Sigmoid colon (tissue), 7 donors: ENCODE measurements around the gene MTF2. TPM values are rescaled to one million over a fixed set of nuclear protein-coding genes. Genes with fewer than 3 reads are reported as not detected.

Experiments used
- DNase-seq: peaks from one replicate; pipeline ENCODE4 v3.0.0-alpha.2; 2019
- H3K27ac ChIP-seq, 4 donors: fragments of 200-600 bp; sonication (generic); one replicate each; pipeline ENCODE4 v1.5.1; 2016 to 2019; ENCODE audit warnings: mild to moderate bottlenecking in 1 of 4
- H3K27me3 ChIP-seq, 3 donors: fragments of 200-600 bp; sonication (generic); one replicate each; pipeline ENCODE4 v1.5.1; 2019; ENCODE audit warnings: mild to moderate bottlenecking in 1 of 3
- H3K36me3 ChIP-seq, 4 donors: fragments of 200-600 bp; sonication (generic); one replicate each; pipeline ENCODE4 v1.5.1; 2016 to 2019
- H3K4me1 ChIP-seq, 4 donors: fragments of 200-600 bp; sonication (generic); one replicate each; pipeline ENCODE4 v1.5.1; 2017 to 2019
- H3K4me3 ChIP-seq, 4 donors: fragments of 200-600 bp; sonication (generic); one replicate each; pipeline ENCODE4 v1.5.1; 2017 to 2019; ENCODE audit warnings: mild to moderate bottlenecking in 2 of 4, moderate library complexity in 1 of 4
- H3K9me3 ChIP-seq, 4 donors: fragments of 200-600 bp in 3 of 4; sonication (generic) in 3 of 4; one replicate each; pipeline versions ENCODE4 v1.5.1 to v1.6.1; 2013 to 2019
- EP300 ChIP-seq, 4 donors: sonication (generic); formaldehyde crosslinking; IDR thresholded peaks; one replicate each; pipeline ENCODE4 v1.6.1; 2017; ENCODE audit warnings: antibody characterized with exemption in 4 of 4
- POLR2A ChIP-seq, 2 donors: fragments of 450-650 bp; IDR thresholded peaks; one replicate each; pipeline ENCODE4 v1.6.1; 2016; ENCODE audit warnings: antibody characterized with exemption in 2 of 2, mild to moderate bottlenecking in 2 of 2, moderate library complexity in 2 of 2
- POLR2AphosphoS5 ChIP-seq, 4 donors: sonication (generic); formaldehyde crosslinking; IDR thresholded peaks; one replicate each; pipeline ENCODE4 v1.6.1; 2017; ENCODE audit warnings: antibody characterized with exemption in 4 of 4
- WGBS, 2 donors: extraction: QIAGEN DNeasy Blood & Tissue Kit; methylation state at CpG; one replicate each; pipeline ENCODE4 v1.1.7; 2013; 5-methylcytosine and 5-hydroxymethylcytosine counted together
- intact Hi-C: fragments of 100-400 bp; cut with DNase I; formaldehyde crosslinking; loops from one replicate; pipeline ENCODE4 v1.15.1; 2023
- polyA plus RNA-seq, 3 donors: library from polyadenylated mRNA; stranded (reverse); fragments of 200-250 nt; gene quantifications; one replicate each; pipeline ENCODE4 v1.2.3, GENCODE V29; 2013
- total RNA-seq, 4 donors: library from RNA; depleted of rRNA; stranded (reverse); fragments of >200 nt; gene quantifications; one replicate each; pipeline ENCODE4 v1.1.0, GENCODE V29; 2016
- TF ChIP-seq, protein P1 (sequence below), 4 experiments: fragments of 450-650 bp in 3 of 4; fragments of 200-600 bp in 1 of 4; IDR thresholded peaks; one replicate each; pipeline ENCODE4 v1.5.1; 2016 to 2019; ENCODE audit warnings: antibody characterized with exemption in 4 of 4, mild to moderate bottlenecking in 3 of 4, moderate library complexity in 2 of 4
- donor health status: healthy with polysubstance abuse.
- donor health status: Bipolar disorder and iron deficiency.
- donor health status: healthy.

MTF2 gene
- total and polyA plus RNA-seq, 7 donors = 7.2 to 17.8 (median 12.3) TPM

DNA sequence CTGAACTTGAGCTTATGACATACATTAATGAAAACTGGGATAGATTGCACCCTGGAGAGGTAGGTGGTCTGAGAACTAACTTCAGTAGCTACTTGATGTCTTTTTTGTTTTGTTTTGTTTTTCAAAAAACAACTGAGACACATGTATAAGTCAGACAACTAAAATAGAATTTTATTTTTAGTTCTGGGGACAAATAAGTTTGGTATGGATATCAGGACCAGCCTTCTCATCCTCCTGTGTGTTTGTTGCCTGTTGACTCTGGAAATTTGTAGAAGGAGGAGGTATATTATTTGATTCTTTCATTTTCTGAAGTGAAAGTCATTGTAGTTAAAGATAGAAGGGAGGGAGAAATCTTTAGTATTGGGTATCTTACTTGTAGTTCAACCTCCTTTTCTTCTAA lies 41.5 kb downstream of the MTF2 start:
- DNase-seq = no peak
- H3K9me3 ChIP-seq = no peaks in the 10 kb centered on the region
- TF ChIP-seq EP300 (IDR thresholded peaks at IDR 0.05) (no peak), POLR2AphosphoS5 (IDR thresholded peaks at IDR 0.05) (no peak), POLR2A (IDR thresholded peaks at IDR 0.05) (no peak)
- TF ChIP-seq, protein P1, sequence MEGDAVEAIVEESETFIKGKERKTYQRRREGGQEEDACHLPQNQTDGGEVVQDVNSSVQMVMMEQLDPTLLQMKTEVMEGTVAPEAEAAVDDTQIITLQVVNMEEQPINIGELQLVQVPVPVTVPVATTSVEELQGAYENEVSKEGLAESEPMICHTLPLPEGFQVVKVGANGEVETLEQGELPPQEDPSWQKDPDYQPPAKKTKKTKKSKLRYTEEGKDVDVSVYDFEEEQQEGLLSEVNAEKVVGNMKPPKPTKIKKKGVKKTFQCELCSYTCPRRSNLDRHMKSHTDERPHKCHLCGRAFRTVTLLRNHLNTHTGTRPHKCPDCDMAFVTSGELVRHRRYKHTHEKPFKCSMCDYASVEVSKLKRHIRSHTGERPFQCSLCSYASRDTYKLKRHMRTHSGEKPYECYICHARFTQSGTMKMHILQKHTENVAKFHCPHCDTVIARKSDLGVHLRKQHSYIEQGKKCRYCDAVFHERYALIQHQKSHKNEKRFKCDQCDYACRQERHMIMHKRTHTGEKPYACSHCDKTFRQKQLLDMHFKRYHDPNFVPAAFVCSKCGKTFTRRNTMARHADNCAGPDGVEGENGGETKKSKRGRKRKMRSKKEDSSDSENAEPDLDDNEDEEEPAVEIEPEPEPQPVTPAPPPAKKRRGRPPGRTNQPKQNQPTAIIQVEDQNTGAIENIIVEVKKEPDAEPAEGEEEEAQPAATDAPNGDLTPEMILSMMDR (IDR thresholded peaks at IDR 0.05) = no peak
- H3K27ac ChIP-seq = no peak overlapping the region
- H3K4me3 ChIP-seq = no peak overlapping the region
- no peaks in the 10 kb centered on the region for H3K27me3 ChIP-seq
- no peaks in the 10 kb centered on the region for H3K4me1 ChIP-seq
- peaks cover 5 to 53% (median 7%) of the 10 kb centered on the region in 4 donors for H3K36me3 ChIP-seq
- intact Hi-C loops = no loop called here

DNA sequence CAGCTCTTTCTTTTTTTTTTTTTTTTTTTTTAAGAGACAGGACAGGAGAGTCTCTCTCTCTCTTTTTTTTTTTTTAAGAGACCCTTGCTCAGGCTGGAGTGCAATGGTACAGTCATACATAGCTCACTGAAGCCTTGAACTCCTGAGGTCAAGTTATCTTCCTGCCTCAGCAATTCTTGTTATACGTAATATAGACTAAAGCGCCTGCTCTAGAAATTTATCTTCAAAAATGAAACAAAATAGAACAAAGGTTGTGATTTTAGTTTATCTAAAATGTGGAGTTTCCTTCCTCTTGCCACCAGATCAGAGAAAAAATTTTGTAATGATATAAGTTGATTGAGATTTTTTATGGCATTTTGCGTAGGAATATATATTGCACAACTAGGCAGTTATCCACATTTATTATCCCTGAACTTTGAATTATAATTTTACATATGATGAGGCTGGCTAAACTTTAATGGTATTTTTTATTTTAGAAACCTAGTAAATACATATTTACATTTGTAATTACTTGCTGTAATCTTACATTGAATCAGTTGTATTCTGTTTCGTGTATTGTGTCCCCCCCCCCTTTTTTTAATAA lies 44.2 kb downstream of the MTF2 start:
- Histone ChIP-seq H3K9me3 (no peaks in the 10 kb centered on the region), H3K27me3 (no peaks in the 10 kb centered on the region), H3K27ac (no peak overlapping the region), H3K36me3 (peaks cover 0 to 39% (median 6%) of the 10 kb centered on the region in 4 donors), H3K4me3 (no peak overlapping the region), H3K4me1 (no peaks in the 10 kb centered on the region)
- 21 to 72% methylated on average over 4 of the region's 4 CpGs for WGBS, 2 donors
- DNase-seq = no peak
- no peak for TF ChIP-seq POLR2A (IDR thresholded peaks at IDR 0.05)
- TF ChIP-seq, protein P1 (IDR thresholded peaks at IDR 0.05) = no peak
- no peak for TF ChIP-seq EP300 (IDR thresholded peaks at IDR 0.05)
- no peak for TF ChIP-seq POLR2AphosphoS5 (IDR thresholded peaks at IDR 0.05)
- intact Hi-C loops = no loop called here

DNA sequence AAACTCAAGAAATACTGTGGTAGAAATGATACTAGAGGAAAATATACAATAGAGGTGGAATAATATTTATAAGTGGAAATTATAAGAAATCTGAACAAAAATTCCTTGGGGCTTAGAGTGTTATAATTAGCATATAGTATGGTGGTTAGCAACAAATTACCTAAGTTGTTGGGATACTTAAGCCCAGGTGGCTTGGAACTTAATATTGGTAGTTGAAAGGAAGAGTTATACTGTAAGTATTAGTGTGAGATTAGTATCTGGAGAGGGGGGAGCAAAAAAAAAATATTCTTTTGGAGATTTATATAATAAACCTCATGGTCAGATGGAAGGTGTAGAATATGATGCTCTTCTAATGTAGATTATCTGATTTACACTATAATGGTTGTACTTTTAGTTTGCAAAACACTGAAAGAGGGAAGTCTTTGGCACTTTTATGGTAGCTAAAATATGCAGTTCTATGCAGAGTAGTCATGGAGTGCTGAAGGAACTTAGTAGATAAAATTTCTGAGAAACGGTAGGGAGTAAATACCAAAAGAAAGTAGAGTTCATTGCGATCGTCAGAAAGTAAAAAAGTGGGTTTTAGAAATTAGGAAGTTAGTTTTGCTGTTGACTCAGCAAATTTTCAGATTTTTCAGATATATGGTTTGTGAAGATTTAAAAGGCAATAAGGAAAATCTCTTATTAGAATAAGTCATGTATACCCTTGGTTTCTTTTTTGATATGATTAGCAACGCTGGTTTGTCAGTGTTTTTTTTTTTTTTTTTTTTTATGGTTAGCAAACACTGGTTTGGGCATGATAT lies 45.7 kb downstream of the MTF2 start:
- Histone ChIP-seq H3K27me3 (no peaks in the 10 kb centered on the region), H3K27ac (no peak overlapping the region), H3K4me3 (no peak overlapping the region), H3K9me3 (no peaks in the 10 kb centered on the region), H3K36me3 (peaks cover 0 to 30% (median 3%) of the 10 kb centered on the region in 4 donors), H3K4me1 (no peaks in the 10 kb centered on the region)
- 57 to 62% methylated on average over 4 of the region's 4 CpGs for WGBS, 2 donors
- intact Hi-C loops = no loop called here
- no peak for DNase-seq
- TF ChIP-seq, protein P1 (IDR thresholded peaks at IDR 0.05) = no peak
- no peak for TF ChIP-seq POLR2A (IDR thresholded peaks at IDR 0.05)

DNA sequence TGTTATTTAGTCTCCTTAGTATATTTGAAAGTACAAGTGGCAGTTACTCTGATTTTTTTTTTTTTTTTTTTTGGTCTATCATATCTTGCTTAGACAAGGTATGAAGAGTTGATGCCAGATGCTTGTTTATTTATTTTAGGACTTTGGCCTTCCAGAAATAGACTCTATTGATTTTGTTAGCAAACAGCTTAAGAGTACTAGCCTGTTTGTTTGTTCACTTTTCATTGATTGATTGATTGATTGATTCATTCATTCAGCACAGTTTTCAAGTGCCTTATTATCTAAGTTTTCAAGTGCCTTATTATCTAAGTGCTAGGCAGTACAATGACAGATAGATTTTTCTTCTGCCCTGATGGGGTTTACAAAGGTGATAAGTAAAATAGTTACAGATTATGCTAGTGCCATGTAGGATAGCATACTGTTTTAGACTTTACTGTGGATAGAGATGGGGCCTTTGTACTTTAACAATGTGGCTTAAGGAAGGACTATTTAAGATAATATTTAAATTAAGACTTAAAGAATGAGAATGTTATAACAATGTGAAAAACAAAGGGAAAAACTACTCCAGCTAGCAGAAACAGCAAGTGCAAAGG lies 50.5 kb downstream of the MTF2 start:
- H3K36me3 ChIP-seq = peaks cover 0 to 29% (median 0%) of the 10 kb centered on the region in 4 donors
- no peak for TF ChIP-seq POLR2AphosphoS5 (IDR thresholded peaks at IDR 0.05)
- TF ChIP-seq EP300 (IDR thresholded peaks at IDR 0.05) = no peak
- TF ChIP-seq, protein P1 (IDR thresholded peaks at IDR 0.05) = no peak
- TF ChIP-seq POLR2A (IDR thresholded peaks at IDR 0.05) = no peak
- intact Hi-C loops = no loop called here

More for the DNA sequence above, 50.5 kb downstream of the MTF2 start:
- Histone ChIP-seq H3K4me1 (no peaks in the 10 kb centered on the region), H3K27ac (no peak overlapping the region), H3K9me3 (no peaks in the 10 kb centered on the region), H3K4me3 (no peak overlapping the region), H3K27me3 (no peaks in the 10 kb centered on the region)
- DNase-seq = no peak
